DLD1 (cell line): ENCODE data around the gene CRNKL1.

Experiments
- in situ Hi-C: cut with HindIII; loops from 2 replicates; pipeline ENCODE4 v1.10.0; 2017; ENCODE audit warnings: low sequenced_read_pairs

CRNKL1 gene

DNA sequence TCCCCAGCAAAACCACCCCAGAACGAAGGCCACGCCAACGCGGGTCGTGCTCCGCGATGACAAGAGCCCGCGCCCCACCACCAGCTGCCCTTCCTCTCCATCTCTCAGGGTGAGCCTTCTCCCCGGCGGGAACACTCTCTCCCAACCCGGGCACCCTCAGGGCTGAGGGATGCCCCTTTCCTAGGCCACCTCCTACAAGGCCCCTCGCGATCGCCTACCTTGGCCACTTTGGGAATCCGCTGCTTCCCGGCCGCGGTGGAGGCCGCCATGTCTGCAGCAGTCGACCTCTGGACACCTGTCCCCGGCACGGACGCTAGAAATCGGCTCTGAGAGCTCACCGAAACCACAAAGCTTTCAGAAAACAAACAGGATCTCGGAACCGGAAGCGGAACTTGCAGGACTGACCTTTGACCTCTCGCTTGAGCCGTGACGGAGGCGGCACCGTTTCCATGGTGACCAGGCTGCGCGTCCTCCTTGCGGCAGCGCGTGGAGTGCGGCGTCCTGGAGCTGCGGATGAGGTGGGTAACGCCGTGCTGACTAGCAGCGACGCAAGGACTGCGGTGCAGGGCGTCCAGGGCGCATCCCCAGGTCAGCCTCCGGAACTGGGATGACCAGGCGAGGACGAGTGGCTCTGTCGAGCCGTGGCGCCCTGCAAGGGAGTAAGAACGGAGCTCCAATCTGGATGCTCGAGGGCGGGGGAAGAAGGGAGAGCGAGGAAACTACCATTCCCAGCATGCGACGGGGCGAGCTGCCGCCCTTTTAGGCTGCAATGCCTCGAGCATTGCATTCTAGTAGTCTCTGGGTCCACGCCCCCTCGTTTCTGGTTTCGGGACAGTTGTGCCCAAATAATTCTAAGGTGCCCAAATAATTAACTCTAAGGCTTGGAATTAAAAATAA, at the start of gene CRNKL1, which contains the start of gene CFAP61:
TSS of gene CRNKL1 (minus strand) at position 393 of the 897 bp plus-strand sequence. CDS start at position 269, 124 bp downstream.
TSS of gene CFAP61 (plus strand) at position 459 of the 897 bp plus-strand sequence. CDS start 4,122 bp downstream, outside the sequence.
- in situ Hi-C loops: no loop called here

DNA sequence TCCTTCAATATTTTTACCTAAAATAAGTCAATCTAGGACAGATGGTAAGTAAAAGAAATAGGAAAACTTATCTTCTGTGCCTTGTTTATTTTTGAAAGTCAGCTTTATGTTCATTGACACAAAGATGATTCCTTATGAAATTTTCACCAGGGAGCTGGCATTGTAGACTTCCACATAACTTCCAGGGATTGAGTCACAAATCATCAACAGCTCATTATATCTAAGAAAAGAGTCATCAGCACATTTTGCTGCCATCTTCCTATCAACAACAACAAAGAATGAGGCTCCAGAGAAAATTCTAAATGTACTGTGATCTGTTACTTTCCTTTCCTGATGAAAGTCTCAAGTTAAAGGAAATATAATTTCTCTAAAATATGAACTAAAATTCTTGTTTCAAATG, 48.6 kb upstream of the CRNKL1 start:
- in situ Hi-C loops: loop anchor here (25.0 kb wide), 1 partner anchor 461 kb away; no protein-coding TSS in a partner anchor

DNA sequence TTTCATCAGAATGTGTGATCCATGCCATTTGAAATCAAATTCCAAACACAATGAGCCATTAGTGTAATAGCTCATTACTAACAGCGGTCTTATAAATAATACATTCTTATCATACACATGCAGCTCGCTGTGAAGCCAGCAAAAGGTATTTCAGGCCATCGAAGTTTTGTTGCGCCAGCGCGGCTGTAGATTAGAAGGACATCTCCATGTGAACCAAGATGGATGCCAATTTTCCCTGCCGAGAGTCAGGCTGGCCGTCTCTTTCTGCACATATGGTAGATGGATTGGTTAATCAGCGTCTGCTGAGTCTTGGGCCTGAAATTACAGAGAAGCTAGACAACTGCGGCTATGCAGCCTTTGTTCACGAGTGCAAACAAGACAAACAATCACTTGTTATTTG, 44.2 kb upstream of the CRNKL1 start:
- in situ Hi-C loops: no loop called here

DNA sequence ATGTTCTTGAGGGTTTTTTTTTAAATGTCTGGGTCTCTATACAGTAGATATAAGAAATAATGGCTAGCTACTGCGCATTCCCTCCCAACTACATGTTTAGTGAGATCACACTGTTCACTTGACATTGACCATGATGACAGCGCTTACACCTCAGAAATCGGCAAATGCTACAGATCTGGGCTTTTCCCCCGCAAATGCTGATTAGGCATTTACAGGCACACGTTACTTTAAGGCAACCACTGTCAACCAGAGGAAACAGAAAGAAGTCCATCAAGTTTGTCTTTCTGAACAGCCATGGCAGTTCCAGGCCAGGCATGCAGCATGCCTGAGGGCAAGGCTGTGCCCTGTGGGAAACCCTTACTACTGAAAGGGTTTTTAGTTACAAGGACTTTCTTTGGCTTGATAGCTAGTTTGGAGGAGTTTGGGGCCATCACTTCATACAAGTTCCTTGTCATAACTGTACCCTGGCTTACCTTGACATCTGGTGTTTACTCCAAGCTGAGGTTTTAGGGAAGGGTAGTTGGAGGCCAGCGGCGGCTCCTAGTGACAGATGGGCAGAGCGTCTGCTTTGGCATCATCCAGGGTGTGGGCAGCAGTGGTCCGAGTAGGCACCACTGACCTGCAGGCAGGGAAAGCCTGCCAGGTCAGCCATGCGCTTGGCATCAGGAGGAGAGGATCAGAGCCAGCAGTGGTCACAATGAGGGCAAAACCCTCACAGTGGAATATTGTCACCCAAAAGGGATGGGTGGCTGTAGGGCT, 43.0 kb upstream of the CRNKL1 start:
- in situ Hi-C loops: no loop called here

DNA sequence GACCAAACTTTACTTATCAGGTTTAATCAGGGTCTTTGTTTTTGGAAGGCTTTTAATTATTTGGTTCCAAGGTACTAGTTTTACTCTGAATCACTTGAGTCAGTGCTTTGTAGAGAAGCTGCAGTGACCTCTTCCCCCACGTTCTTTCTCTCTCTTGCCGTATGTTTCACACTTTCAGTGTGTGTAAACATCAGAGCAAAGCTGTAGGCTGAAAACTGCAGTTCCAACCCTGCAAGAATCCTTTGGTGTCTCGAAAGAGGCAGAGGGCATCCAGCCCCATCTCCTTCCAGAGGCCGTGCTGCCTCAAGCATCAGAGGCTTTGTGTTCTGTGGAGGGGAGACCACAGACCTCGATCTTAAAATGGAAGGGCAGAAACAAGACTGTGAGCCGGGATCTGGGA, 42.1 kb upstream of the CRNKL1 start:
- in situ Hi-C loops: no loop called here

DNA sequence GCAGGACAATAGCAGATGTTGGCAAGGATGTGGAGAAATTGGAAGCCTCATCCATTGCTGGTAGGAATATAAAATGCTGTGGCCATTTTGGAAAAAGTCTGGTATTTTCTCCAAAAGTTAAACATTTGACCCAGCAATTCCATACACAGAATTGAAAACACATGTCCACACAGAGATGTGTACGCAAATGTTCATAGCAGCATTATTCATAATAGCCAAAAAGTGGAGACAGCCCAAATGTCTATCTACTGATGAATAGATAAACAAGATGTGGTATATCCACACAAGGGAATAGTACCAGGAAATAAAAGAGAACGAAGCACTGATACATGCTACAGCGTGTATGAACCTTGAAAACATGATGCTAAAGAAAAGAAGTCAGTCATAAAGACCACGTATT, 40.6 kb upstream of the CRNKL1 start:
- in situ Hi-C loops: no loop called here

DNA sequence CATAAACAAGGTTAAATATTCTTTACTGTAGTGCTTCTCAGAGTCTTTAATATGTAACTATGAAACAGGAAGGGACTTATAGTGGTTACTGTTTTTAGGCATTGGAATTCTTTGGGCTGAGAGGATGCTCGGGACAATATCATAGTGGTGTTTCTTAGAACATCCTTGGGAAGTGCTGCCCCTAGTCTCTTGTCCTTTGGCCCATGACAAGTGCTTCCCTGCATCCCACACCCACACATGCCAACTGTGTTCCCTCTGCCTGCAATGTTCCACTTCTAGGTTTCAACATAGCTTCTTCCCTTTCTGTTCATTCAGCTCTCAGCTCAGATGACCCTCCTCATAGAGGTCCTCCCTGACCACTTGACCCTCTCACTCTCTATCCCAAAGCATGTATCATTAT, 37.7 kb upstream of the CRNKL1 start:
- in situ Hi-C loops: no loop called here

DNA sequence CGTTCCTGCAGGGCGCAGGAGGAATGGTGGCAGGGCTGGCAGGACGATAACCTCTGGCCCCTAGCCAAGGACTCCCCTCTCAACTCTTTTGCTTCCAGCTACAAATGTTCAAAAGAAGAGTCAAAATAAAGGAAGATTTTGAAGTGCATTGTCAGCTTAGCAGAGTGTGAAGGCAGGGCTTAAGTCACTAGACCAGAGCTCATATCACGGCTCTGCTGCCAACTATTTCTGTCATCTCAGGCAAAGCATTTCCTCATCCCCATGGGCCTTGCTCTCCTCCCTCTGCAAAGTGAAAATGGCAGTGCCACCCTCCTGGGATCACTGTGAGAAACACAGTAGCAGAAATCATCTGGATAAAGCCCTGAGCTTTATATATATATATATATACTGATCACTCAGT, 36.8 kb upstream of the CRNKL1 start:
- in situ Hi-C loops: no loop called here

DNA sequence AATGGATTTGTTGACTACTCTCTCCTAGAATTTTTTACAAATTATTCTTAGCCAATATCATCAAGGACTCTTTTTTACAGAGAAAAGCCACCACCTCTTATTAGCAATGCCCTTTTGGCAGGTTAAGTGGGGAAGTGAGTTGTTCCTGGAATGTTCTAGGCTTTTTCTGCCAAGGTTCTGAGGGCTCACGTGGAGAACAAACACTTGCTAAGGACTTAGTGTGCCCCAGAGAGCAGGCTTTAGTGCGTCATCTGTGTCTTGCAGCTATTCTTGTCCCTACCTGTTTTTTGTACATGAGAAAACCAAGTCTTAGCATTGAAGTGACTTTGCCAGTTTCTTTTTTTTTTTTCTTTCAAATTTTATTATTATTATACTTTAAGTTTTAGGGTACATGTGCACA, 33.5 kb upstream of the CRNKL1 start:
- in situ Hi-C loops: no loop called here

DNA sequence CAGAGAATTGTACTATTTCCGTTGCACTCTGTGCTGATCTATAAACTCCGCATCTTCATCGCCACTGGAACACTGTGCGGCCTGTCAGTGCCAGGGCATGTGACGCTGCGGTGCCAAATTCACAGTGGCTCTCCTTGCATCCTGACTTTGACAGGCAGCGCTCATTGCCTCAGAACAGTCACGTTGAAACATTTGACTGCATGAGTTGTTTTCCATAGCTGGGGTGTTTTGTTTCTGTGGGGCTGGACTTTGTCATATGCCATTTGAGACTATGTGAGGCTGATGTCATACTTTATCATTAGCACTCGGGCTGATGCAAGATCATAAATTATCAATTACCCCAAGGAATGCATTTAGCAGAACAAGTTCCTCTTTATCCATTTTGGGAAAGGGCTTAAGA, 32.8 kb upstream of the CRNKL1 start:
- in situ Hi-C loops: no loop called here

DNA sequence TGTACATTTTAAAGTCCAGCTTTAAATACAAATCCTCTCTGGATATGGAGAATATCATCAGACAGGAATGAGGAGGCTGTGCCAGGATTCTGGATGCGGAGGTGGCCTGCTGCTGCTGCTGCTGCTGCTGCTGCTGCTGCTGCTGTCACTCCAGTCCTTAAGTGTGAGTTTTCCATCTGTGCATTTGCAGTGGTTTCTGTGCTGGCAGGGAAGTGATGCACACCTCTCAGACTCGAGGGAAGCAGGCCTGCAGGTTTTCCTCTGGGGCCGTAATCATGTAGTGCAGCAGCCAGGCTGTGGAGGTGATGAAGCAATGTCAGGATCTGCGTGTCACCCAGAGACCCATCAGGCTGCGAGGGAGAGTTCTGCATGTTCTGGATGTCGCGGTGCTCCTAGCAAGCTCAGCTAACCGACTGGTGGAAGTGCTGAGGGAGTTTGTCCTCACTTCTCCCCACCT, 32.1 kb upstream of the CRNKL1 start:
- in situ Hi-C loops: no loop called here

DNA sequence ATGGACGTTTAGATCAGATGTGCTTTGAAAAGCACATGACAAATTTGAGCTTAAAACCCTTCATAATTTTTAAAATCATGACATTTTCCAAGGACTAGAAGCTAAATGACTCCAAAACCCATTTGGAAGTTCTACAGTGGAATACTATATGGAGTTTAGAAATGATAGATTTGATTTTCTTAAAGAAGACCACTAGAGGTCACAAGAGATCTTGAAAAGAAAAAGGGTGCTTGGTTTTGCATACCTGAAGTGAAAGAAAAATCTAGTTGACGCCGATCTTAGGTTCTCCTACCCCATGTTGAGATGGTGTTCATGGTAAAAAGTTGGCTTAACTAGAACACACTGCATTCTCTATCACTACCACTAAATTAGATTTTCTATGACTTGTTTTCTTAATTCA, 31.5 kb upstream of the CRNKL1 start:
- in situ Hi-C loops: no loop called here

DNA sequence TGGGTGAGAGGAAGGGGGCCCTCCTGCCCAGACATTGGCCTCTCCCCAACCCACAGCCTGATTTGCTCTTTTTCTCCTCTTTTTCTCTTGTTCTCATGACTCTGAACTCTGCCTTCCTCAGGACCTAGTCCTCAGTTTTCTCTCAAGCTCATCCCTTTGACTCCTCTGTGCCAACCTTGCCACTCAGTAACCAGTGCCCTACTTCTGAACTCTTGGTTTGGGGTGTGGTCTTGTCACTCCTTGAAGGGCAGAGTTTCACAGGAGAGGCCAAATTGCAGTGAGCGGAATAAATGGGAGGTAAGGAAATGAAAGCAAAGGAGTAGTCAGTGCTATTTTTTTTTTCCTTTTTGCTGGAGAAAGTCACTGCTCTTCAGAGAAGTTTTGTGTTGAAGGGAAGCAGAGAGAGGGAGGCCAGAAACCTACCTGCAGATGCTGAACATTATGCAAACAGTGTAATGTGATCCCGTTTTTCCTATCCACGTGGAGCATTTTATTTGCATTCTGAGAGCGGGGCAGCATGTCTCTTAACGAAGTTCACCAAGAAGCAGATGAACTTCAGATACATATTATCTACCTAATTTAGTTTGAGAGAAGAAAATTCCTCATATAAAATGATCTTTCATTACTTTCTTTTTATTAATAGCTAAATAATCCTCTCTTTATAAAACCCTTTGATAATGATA, 27.0 kb upstream of the CRNKL1 start:
- in situ Hi-C loops: no loop called here

DNA sequence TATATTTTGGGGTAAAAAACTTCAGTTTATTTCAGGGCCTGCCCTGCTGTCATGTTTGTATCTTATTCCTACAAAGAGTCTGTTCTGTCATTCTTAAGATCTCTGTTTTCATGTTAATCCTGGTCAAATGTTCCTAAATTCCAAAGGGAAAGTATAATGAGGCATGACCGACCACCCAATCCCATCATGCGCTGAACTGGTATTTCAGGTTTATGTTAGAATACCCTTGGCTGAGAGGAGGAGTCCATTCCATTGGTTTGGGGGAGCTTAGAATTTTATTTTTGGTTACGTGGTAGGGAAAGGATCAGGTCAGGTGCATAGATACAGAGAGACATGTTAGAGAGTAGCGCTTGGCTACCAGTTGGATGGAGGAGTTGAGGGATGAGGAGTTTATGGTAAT, 25.8 kb upstream of the CRNKL1 start:
- in situ Hi-C loops: no loop called here

DNA sequence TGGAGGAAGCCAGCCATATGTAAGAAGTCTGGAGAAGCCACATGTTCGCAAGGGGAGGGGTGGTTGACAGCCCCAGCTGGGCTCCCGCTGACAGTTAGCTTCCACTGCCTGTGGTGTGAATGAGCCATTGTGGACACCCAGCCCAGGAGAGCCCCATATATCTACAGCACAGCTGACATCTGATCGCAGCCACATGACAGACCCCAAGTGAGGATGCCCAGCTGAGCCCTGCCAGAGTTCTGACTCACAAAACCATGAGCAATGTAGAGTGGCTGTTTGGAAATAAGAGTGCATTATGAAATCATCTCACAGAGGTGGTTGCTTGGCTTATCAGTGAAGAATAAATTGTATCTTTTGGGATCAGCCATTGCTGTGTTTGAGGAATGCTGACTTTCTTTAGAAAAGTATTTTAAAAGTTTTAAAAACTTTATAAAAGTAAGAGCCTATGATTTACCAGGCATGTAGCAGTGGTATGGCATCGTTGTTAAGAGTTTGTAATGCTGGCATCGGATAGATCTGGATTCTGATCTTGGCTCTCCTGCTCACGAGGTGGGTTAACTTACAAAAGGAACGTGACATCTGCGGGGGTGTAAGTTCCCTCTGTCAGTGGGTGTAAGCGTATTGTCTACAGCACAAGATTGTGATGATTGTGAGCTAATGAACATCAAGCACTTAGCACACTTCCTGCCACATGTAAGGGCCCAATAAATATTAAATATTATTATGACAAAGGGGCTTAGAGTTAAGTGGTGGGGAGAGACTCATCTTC, 24.2 kb upstream of the CRNKL1 start:
- in situ Hi-C loops: no loop called here

DNA sequence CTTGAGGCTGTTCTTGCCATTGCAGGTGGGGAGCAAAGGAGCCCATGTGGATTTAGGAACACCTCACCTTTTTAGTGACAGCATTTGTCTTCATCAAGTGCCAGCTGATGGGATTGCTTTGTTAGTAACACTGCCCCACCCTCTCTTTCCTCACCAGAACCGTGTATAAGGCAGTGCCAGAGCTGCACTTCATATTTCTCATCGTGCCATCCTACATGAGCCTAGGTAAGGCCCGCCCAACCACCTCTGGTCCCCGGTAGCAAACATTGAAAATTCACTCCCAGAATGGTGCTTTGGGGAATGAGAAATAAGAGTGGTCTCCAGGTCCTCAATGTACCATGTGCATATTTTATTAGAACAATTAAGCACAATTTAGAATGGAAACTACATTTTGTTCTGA, 22.8 kb upstream of the CRNKL1 start:
- in situ Hi-C loops: no loop called here

DNA sequence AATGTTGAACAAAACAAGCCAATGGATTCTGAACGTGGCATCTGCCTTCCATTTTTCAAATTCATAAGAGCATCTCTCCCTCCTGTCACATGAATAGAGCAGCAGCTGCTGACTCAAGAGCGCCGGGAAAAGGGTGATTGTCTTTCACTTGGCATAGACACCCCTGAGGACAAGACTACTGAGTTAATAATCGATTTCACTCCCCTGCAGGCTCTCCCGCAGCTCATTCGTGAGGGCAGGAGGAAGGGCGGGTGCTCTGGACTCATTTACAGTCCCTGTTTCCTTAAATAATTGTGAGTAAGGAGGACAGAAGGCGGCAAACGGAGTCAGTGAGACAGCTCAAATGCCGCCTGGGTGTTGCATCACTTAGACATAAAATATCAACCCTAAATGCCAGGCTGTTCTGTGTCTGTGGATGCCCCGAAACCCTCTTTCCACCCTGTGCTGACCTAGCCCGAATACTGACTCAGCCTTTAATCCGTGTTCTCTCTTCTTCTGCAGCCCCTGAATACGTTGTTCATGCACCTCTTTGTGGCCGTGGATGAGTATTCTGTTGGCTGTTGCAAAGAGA, 21.6 kb upstream of the CRNKL1 start:
- in situ Hi-C loops: no loop called here

DNA sequence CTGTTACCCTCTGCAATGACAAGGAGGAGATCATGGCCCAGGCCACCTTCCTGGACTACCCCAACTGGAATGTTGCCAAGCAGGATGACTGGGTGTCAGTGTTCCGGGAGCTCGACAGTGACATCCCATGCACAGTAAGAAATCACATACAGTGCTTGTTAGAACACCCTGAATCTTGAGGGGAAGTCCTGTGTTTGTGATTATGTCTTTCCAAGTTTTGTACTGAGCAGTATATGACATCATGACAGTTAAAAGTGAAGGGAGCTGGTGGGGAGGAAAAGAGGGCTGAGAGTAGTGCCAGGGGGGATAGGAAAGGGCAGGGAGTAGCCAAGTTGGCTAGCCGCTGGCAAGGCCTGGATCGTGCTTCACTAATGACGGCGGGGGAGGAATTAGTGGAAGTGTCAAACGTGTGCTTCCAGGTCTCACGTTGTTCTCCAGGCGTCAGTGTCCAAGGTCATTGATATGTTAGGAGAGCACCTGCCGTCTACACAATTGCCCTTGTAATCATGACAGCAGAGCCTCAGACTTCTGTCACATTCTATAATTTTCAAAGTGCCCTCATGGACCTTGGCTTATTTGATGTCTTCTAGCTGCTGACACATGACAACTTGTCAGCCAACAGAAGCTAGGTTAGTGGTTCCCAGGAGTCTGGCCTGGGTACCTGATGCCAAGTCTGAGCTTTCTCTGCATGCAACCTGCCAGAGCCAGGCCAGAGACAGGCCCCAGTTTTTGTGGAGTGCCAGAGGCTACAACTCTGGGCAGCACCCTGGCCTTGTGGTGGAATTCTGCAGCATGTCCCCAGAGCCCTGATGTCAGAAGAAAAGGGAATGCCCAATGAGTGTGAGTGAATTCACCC, 18.8 kb upstream of the CRNKL1 start:
- in situ Hi-C loops: no loop called here

DNA sequence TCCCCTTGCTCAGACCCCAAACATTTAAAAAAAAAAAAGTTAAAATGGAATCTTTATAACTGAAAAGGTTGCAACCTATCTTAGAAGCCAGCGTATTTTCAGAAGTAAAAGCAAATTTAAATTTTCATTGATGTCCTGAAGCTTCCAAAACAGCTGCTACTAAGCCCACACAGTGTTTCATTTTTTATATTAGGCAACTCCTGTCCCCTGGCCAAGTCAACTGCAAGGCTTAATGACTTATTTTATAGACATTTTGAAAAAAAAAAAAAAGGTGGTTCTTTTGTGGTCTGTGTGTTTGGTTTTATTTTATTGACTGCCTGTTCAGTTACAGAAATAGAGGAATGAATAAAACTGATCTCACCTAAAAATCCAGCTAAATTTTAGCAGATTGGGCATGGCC, 13.1 kb upstream of the CRNKL1 start:
- in situ Hi-C loops: no loop called here
